ENCODE data around the gene FADD. TPM values are rescaled to one million over a fixed set of nuclear protein-coding genes. Genes with fewer than 3 reads are reported as not detected.
A peak's percentile ranks its signal among the peaks of the same experiment; 100 is the strongest.

Gene FADD
- total RNA-seq: 32.7 TPM

- peak; percentile 94 for DNase-seq (ENCODE audit: low spot score)
These were observed at the start of gene FADD for GRCh38 chr11:70202920-70203750. Gene FADD (plus strand): TSS chr11:70203296. CDS start chr11:70203460, 164 bp downstream.

GRCh38 chr11:70155386-70155785, 47.7 kb upstream of the FADD start:
- DNase-seq (ENCODE audit: low spot score): no peak

- no peak for DNase-seq (ENCODE audit: low spot score)
These were observed 46.6 kb upstream of the FADD start for GRCh38 chr11:70156291-70157037.

- no peak for DNase-seq (ENCODE audit: low spot score)
These were observed 44.9 kb upstream of the FADD start for GRCh38 chr11:70158201-70158600.

- no peak for DNase-seq (ENCODE audit: low spot score)
These were observed 44.2 kb upstream of the FADD start for GRCh38 chr11:70158757-70159389.

- peak; percentile 70 for DNase-seq (ENCODE audit: low spot score)
These were observed 43.2 kb upstream of the FADD start for GRCh38 chr11:70159627-70160570.

- DNase-seq (ENCODE audit: low spot score): no peak
These were observed 42.0 kb upstream of the FADD start for GRCh38 chr11:70161043-70161625.

GRCh38 chr11:70164705-70165104, 38.4 kb upstream of the FADD start:
- no peak for DNase-seq (ENCODE audit: low spot score)

- DNase-seq (ENCODE audit: low spot score): no peak
These were observed 36.0 kb upstream of the FADD start for GRCh38 chr11:70167120-70167519.

- DNase-seq (ENCODE audit: low spot score): no peak
These were observed 35.2 kb upstream of the FADD start for GRCh38 chr11:70167723-70168404.

GRCh38 chr11:70168405-70168754, 34.7 kb upstream of the FADD start:
- no peak for DNase-seq (ENCODE audit: low spot score)

GRCh38 chr11:70169127-70169526, 34.0 kb upstream of the FADD start:
- DNase-seq (ENCODE audit: low spot score): no peak

GRCh38 chr11:70169632-70170031, 33.5 kb upstream of the FADD start:
- no peak for DNase-seq (ENCODE audit: low spot score)

- DNase-seq (ENCODE audit: low spot score): no peak
These were observed 32.4 kb upstream of the FADD start for GRCh38 chr11:70170596-70171210.

GRCh38 chr11:70173018-70173417, 30.1 kb upstream of the FADD start:
- DNase-seq (ENCODE audit: low spot score): no peak

GRCh38 chr11:70174547-70175235, 28.4 kb upstream of the FADD start:
- DNase-seq (ENCODE audit: low spot score): no peak

GRCh38 chr11:70175236-70175698, 27.8 kb upstream of the FADD start:
- DNase-seq (ENCODE audit: low spot score): no peak

GRCh38 chr11:70176940-70177689, 26.0 kb upstream of the FADD start:
- no peak for DNase-seq (ENCODE audit: low spot score)

GRCh38 chr11:70180906-70181305, 22.2 kb upstream of the FADD start:
- no peak for DNase-seq (ENCODE audit: low spot score)

Data from mucosa of gallbladder (tissue), 1 donor.